ENCODE measurements around the gene CALD1.
"Not testable (repeated sequence)": the region's sequence is repeated elsewhere in the genome, so short reads cannot be mapped to it uniquely, and the experiment has no call there.

CALD1 gene

GRCh38 chr7:134963036-134963435, 183.6 kb downstream of the CALD1 start:
- DNase-seq, result no peak

DNA sequence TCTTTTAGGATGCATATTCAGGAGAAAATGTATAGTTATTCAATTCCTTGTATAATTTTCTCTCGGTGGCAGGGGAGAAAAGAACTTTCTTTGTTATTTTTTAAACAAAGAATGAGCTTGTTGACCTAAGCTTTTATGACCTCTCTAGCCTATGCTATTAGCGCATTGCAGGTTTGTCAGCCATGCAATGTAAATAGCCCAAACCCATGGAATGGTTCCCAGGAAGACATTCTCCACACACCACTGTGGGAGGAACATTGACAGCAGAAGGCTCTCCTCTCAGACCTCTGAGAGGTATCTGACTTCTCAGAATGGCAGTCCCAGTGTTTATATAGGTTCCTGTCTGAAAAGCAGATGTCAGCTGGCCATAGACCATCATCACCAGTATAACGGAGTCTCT, 187.3 kb downstream of the CALD1 start:
- DNase-seq, result peak; percentile 80

DNA sequence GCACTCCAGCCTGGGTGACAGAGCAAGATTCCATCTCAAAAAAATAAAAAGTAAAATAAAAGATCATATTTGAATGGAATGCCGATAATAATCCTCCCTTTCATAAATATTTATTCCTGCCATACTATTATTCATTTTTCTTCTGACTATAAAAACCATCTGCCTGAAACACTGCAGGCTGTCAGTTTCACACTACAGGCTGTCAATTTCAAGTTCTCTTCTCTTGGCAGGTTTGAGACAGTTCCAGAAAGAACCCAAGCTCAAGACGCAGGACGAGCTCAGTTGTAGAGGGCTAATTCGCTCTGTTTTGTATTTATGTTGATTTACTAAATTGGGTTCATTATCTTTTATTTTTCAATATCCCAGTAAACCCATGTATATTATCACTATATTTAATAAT, 188.7 kb downstream of the CALD1 start:
- no peak for DNase-seq

- not testable (repeated sequence) for DNase-seq
These were observed 202.2 kb downstream of the CALD1 start for GRCh38 chr7:134981645-134982044.

GRCh38 chr7:134985894-134986362, 206.5 kb downstream of the CALD1 start:
- DNase-seq, result no peak

GRCh38 chr7:134986363-134987251, 207.2 kb downstream of the CALD1 start, which contains the start of gene AGBL3:
Gene AGBL3 (plus strand): TSS chr7:134986508. CDS start chr7:134987934, 1,426 bp downstream.
- DNase-seq, result peak; percentile 98

DNA sequence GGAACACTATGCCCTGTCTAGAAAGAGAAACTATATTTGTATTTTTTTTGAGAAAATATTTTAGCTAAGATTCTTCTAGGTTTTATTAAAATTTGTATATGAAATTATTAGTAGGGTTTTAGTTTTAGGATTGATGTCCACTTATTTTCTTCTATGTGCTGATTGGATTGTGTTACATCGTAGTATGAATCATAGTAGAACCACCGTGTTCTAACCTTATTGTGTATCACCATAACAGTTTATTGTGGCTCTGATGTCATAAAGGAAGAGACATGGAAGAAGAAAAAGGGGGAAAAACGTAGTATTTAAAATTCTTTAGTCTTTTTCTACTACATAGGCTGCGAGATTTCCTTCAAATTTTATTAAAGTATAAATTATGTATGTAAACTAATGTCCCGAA, 208.7 kb downstream of the CALD1 start:
- DNase-seq, result no peak

GRCh38 chr7:134991469-134992339, 212.3 kb downstream of the CALD1 start:
- no peak for DNase-seq

GRCh38 chr7:134992626-134993179, 213.3 kb downstream of the CALD1 start:
- DNase-seq, result no peak

- DNase-seq, result no peak
These were observed 214.5 kb downstream of the CALD1 start for GRCh38 chr7:134993877-134994456.

DNA sequence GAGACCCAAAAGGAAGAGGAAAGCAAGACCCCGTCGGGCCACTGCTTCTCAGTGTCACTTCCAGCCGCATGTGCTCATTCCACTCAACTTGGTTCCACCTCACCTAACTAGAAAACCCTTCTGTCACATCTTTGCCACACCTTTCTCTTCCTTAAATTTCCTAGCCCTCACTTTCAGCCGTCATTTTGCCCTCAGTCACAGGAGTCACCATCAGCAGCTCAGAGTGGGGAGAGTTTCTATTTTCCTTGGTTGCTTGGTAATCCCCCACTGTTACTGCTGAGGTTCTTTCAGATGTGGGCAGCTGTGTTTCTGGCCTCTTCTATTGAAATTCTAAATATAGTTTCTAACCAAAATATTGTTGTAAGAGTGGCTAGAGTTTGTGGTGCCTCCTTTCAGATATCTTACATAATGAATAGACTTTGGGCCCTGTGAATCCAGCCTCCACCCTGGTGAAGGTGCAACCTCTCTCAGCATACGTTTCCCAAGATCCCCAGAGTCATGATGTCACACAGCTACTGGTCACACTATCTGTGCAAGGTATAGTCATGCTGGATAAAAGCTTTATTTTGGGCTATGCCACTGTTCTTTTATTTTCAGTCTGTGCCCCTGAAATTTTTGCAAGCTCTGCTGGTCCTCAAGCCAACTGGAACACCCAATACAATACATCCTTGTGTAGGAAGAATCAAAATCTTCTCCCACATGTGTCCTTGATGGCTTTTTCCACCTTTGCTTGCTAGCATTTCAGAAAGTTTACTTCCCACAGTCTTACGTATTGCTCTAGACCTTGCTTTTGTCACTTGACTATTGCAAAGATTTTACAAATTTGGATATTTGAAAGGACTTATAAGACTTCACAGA, 216.0 kb downstream of the CALD1 start:
- DNase-seq, result no peak

DNA sequence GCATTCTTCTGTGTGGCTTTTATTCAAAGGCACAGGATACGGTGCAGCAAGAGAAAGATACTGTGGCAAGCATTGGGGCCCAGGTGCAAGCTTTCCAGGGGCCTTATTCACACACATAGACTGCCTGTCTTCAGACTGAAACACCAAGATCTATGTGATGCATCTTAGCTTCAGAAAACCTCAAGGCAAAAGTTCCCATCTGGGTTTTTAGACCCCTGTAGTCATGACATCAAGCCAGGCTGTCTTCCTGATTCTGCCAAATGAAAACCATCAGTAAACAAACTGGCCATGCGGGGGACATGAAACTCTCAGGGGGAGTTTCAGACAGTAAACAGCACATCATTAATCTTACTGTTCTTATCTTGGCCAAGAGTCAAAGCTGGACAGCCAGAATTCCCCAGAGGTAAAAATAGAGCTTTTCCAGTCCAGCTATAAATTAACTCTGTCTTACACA, 216.7 kb downstream of the CALD1 start:
- no peak for DNase-seq

DNA sequence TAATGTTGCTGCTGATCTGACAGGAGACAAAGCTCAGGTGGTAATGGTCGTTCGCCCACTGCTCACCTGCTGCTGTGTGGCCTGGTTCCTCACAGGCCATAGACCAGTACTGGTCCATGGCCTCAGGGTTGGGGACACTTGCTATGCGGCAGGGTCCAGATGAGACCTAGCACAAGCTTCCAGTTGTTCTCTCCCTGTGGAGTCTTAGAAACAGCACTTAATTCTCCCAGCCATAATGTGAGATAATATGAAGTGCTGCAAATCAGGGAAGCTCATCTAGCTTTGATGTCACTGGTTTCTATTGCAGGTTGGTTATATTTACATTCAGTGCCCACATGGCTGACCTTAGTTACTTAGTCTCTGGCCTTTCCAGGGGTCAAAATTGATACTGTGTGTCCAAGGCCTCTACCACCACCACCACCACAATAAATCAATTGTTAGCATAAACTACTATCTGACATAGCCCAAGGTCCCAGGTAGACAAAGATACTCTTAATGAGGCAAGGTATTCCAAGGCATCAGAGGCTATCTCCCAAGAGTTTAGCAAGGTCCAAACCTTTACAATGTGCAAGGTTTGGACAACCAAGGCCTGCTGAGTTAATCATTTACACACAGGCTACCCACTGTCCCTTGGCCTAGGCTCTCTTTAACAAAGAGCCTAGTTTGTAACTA, 217.9 kb downstream of the CALD1 start:
- DNase-seq, result no peak

DNA sequence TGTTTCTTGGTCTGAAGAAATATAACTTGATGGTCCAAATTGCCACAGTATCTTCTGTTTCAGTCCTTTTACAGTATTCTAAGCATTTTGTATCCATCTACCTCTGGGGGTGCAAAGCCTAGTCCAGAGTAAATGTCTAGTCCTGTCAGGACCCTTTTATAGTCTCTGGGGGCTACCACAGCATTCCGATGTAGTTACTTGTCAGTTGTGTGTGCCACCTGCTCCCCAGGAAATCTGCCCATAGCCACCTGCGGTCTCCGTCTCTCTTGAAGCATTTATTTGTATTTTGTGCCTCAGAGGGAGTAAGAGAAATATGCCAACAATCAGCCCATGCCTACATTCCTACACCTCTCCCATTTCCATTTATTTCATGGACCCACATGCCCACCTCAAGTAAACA, 219.7 kb downstream of the CALD1 start:
- DNase-seq, result no peak

GRCh38 chr7:135001390-135002165, 222.1 kb downstream of the CALD1 start:
- DNase-seq, result no peak

DNA sequence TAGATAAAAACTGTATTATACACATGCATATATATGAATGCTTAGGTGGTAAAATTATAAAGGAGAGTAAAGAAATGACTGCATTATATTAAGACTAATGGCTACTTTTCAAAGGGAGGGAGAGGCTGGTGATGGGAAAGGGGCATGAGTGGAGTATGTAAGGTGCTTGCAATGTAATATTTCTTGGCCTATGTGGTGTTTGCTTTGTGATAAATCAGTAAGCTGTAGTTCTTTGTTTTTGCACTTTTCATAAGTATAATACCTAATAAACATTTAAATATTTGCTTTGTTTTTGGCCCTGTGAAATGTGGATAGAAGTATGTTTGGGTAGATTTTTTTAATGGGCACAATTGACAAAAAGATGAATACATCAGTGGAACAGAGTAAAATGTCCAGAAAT, 232.8 kb downstream of the CALD1 start:
- no peak for DNase-seq
